Mesendoderm (in vitro differentiated cells): ENCODE results near the gene TMEM14A.
"Not testable (repeated sequence)": the region's sequence is repeated elsewhere in the genome, so short reads cannot be mapped to it uniquely, and the experiment has no call there.

Experiments
- DNase-seq: peaks from one replicate; pipeline ENCODE4 v3.0.0; 2013
- H2AK5ac ChIP-seq: 2 replicates; pipeline ENCODE4 v1.6.1; 2013; ENCODE audit warnings: low read length, inconsistent platforms
- H2BK120ac ChIP-seq: 2 replicates; pipeline ENCODE4 v1.6.1; 2013; ENCODE audit warnings: low read depth, mild to moderate bottlenecking, low read length, moderate library complexity, mixed read lengths
- H2BK15ac ChIP-seq: replicated peaks from 2 replicates; pipeline ENCODE4 v1.6.1; 2013; ENCODE audit warnings: low read depth, mild to moderate bottlenecking, moderate library complexity
- H2BK5ac ChIP-seq: 2 replicates; pipeline ENCODE4 v1.6.1; 2013; ENCODE audit warnings: low read length, inconsistent platforms
- H3K18ac ChIP-seq: 2 replicates; pipeline ENCODE4 v1.6.1; 2013; ENCODE audit warnings: mild to moderate bottlenecking, low read length, mixed read lengths
- H3K23ac ChIP-seq: one replicate; pipeline ENCODE4 v1.6.1; 2013; ENCODE audit warnings: low read length
- H3K27ac ChIP-seq: 2 replicates; pipeline ENCODE4 v1.5.1; 2013; ENCODE audit warnings: low read depth, mild to moderate bottlenecking, inconsistent platforms, low read length, moderate library complexity
- H3K27me3 ChIP-seq: 2 replicates; pipeline ENCODE4 v1.6.1; 2013; ENCODE audit warnings: low read length, control low read depth, mild to moderate bottlenecking, inconsistent platforms; ENCODE audit not compliant: insufficient read depth, poor library complexity
- H3K36me3 ChIP-seq: 2 replicates; pipeline ENCODE4 v1.6.1; 2013; ENCODE audit warnings: low read length, inconsistent platforms; ENCODE audit not compliant: control insufficient read depth, insufficient read depth
- H3K4ac ChIP-seq: one replicate; pipeline ENCODE4 v1.6.1; 2013; ENCODE audit warnings: low read depth, mild to moderate bottlenecking, low read length, moderate library complexity
- H3K4me1 ChIP-seq: 2 replicates; pipeline ENCODE4 v1.6.1; 2013; ENCODE audit warnings: low read depth, low read length, inconsistent platforms; ENCODE audit not compliant: control insufficient read depth
- H3K4me2 ChIP-seq: 2 replicates; pipeline ENCODE4 v1.6.1; 2013; ENCODE audit warnings: low read length
- H3K4me3 ChIP-seq: 2 replicates; pipeline ENCODE4 v1.5.1; 2013; ENCODE audit warnings: mild to moderate bottlenecking, low read length
- H3K56ac ChIP-seq: one replicate; pipeline ENCODE4 v1.6.1; 2013; ENCODE audit warnings: low read length
- H3K79me1 ChIP-seq: 2 replicates; pipeline ENCODE4 v1.6.1; 2013; ENCODE audit warnings: low read length, inconsistent platforms
- H3K79me2 ChIP-seq: 2 replicates; pipeline ENCODE4 v1.6.1; 2013; ENCODE audit warnings: mild to moderate bottlenecking, low read length; ENCODE audit not compliant: control insufficient read depth, insufficient read depth
- H3K9ac ChIP-seq: 2 replicates; pipeline ENCODE4 v1.6.1; 2013; ENCODE audit warnings: low read length, inconsistent platforms
- H4K5ac ChIP-seq: one replicate; pipeline ENCODE4 v1.6.1; 2013; ENCODE audit warnings: low read length
- H4K8ac ChIP-seq: one replicate; pipeline ENCODE4 v1.6.1; 2013; ENCODE audit warnings: low read depth, mild to moderate bottlenecking, control low read depth, low read length, moderate library complexity
- WGBS: extraction: QIAGEN DNeasy Blood & Tissue Kit; methylation state at CpG from one replicate; pipeline ENCODE4 v1.1.7; 2013; ENCODE audit warnings: low lambda C conversion rate, missing lambda C conversion rate; ENCODE audit not compliant: insufficient coverage; ENCODE audit errors: extremely low coverage; 5-methylcytosine and 5-hydroxymethylcytosine counted together

TMEM14A gene

GRCh38 chr6:52714761-52715160 lies 43.8 kb downstream of the TMEM14A start:
- DNase-seq, H3K56ac ChIP-seq, H3K9ac ChIP-seq, H2BK5ac ChIP-seq, H3K23ac ChIP-seq, H3K4me3 ChIP-seq, H3K4me2 ChIP-seq, H2BK120ac ChIP-seq, H2BK15ac ChIP-seq, H3K79me2 ChIP-seq, H3K36me3 ChIP-seq, H3K27me3 ChIP-seq, H4K5ac ChIP-seq, H3K27ac ChIP-seq, H3K4ac ChIP-seq, H4K8ac ChIP-seq, H3K4me1 ChIP-seq, H2AK5ac ChIP-seq, H3K18ac ChIP-seq, H3K79me1 ChIP-seq: not testable (repeated sequence)
- no CpG with 5 or more reads among the region's 9 CpGs for WGBS

DNA sequence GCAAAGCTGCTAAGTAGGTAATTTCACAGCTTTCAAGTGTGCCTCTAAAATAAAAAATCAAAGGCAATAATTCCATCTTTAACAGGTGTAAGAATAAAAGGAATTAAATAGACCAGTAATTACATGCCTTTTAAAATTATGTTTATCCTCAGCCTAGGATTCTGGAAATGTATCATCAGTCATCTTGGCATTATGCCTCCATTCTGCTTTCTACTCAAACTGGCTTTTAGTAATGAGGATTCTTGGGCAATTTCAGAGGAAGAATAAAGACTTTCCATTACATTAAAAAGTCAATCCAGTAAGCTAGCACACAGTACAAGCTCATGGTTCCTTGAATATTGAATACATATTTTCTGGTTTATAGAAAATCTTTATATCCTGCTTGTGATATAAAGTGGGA lies 47.6 kb downstream of the TMEM14A start:
- Histone ChIP-seq H4K8ac (no peak overlapping the region), H3K4me1 (no peaks in the 10 kb centered on the region), H3K23ac (no peak overlapping the region), H3K27ac (no peak overlapping the region), H4K5ac (no peak overlapping the region), H3K79me1 (no peaks in the 10 kb centered on the region), H3K79me2 (no peaks in the 10 kb centered on the region), H3K4ac (no peak overlapping the region), H2BK5ac (no peak overlapping the region), H2BK15ac (no peak overlapping the region), H3K56ac (no peak overlapping the region), H2BK120ac (no peak overlapping the region), H3K4me3 (no peak overlapping the region), H3K36me3 (no peaks in the 10 kb centered on the region), H3K9ac (no peak overlapping the region), H3K27me3 (no peaks in the 10 kb centered on the region), H2AK5ac (no peak overlapping the region), H3K4me2 (no peak overlapping the region), H3K18ac (no peak overlapping the region)
- DNase-seq: no peak

- Histone ChIP-seq H3K4me2 (no peak overlapping the region), H2BK120ac (no peak overlapping the region), H3K23ac (no peak overlapping the region), H3K27ac (no peak overlapping the region), H4K5ac (no peak overlapping the region), H3K27me3 (no peaks in the 10 kb centered on the region), H3K18ac (no peak overlapping the region), H3K79me1 (no peaks in the 10 kb centered on the region), H2BK5ac (no peak overlapping the region), H3K4me3 (no peak overlapping the region), H3K4me1 (peaks cover 5% of the 10 kb centered on the region), H3K56ac (no peak overlapping the region), H3K36me3 (no peaks in the 10 kb centered on the region), H2BK15ac (no peak overlapping the region), H3K79me2 (no peaks in the 10 kb centered on the region), H4K8ac (no peak overlapping the region), H3K4ac (no peak overlapping the region), H2AK5ac (no peak overlapping the region), H3K9ac (no peak overlapping the region)
- WGBS: no CpG with 5 or more reads among the region's 2 CpGs
- no peak for DNase-seq
These were observed 49.4 kb downstream of the TMEM14A start for GRCh38 chr6:52720321-52720720.

DNA sequence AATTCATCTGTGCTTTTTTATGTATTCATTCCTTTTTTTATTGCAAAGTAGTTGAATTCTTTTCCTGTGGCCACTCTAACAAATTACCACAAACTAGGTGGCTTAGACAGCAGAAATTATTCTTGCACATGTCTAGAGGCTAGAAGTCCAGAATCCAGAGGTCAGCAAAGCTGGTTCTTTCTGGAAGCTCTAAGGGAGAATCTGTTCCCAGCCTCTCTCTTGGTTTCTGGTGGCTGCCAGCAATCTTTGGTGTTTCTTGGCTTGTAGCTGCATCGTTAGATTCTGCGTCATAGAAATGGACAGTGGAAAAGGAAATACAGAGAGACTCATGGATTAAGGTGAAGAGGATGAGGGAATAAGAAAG lies 53.1 kb downstream of the TMEM14A start:
- Histone ChIP-seq H2BK120ac (no peak overlapping the region), H3K79me2 (no peaks in the 10 kb centered on the region), H3K9ac (no peak overlapping the region), H3K27me3 (no peaks in the 10 kb centered on the region), H3K18ac (no peak overlapping the region), H3K56ac (no peak overlapping the region), H3K4me2 (no peak overlapping the region), H3K27ac (no peak overlapping the region), H3K36me3 (no peaks in the 10 kb centered on the region), H4K8ac (no peak overlapping the region), H3K79me1 (no peaks in the 10 kb centered on the region), H4K5ac (no peak overlapping the region), H3K4me1 (peaks cover 5% of the 10 kb centered on the region), H3K23ac (no peak overlapping the region), H2AK5ac (no peak overlapping the region), H3K4me3 (no peak overlapping the region), H3K4ac (no peak overlapping the region), H2BK5ac (no peak overlapping the region), H2BK15ac (no peak overlapping the region)
- no CpG with 5 or more reads among the region's 2 CpGs for WGBS
- DNase-seq: no peak

DNA sequence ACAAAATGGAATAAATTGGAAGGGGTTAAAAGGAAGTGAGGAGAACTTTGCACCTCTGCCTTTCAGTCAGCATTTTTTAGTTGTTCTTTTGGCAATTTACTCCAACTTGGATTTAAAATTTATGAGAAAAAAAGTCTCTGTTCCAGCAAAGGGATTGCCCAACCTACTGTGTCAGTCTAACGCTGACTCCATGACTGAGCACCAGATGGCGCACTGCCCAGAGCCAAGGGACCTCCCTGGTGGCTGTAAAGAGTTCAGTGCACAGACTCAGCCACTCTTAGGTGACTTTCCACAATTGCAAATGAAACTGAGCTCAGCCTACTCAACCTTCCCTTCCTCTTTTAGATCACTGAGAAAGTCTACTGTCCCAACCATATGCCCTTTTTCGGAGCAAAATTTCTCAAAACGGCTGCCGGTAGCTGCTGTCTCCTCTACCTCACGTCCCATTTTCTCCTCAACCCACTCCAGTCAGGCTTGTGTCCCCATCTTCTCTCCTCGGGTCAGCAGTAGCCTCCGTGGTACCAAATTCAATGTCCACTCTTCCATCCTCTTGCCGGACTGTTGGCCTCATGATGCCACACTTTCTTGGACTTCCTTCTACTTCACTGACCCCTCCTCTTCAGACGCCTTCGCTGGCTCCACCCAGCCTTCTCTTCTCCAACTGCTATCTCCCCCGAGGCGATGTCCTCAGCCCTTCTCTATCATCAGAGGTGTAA lies 53.7 kb downstream of the TMEM14A start:
- H3K9ac ChIP-seq: no peak overlapping the region
- no peak overlapping the region for H2BK15ac ChIP-seq
- no peak overlapping the region for H3K18ac ChIP-seq
- H2BK5ac ChIP-seq: no peak overlapping the region
- no peak overlapping the region for H3K4me3 ChIP-seq
- peak; percentile 81 for DNase-seq
- no peak overlapping the region for H3K4me2 ChIP-seq
- no peak overlapping the region for H4K5ac ChIP-seq
- no peak overlapping the region for H3K4ac ChIP-seq
- H3K56ac ChIP-seq: peak overlapping the region; percentile 43
- WGBS: no CpG with 5 or more reads among the region's 13 CpGs
- H3K36me3 ChIP-seq: no peaks in the 10 kb centered on the region
- H2AK5ac ChIP-seq: no peak overlapping the region
- peaks cover 5% of the 10 kb centered on the region for H3K4me1 ChIP-seq
- no peak overlapping the region for H3K23ac ChIP-seq
- no peak overlapping the region for H3K27ac ChIP-seq
- no peaks in the 10 kb centered on the region for H3K79me1 ChIP-seq
- no peaks in the 10 kb centered on the region for H3K27me3 ChIP-seq
- no peaks in the 10 kb centered on the region for H3K79me2 ChIP-seq
- no peak overlapping the region for H4K8ac ChIP-seq
- H2BK120ac ChIP-seq: no peak overlapping the region

DNA sequence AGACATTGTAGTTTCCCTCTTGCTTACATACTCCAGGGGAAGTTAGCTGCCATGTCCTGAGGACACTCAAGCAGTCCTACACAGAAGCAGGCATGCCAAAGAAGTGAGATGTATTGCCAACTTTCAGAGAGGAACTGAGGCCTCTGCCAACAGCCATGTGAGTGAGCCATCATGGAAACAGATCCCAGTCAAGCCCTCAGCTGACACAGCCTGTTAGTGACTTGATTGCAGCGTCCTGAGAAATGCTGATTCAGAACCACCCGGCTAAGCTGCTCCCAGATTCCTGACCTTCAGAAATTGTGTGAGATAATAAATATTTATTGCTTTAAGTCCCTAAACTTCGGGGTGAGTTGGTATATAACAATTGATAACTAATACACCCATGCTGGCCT lies 54.2 kb downstream of the TMEM14A start:
- H3K4me3 ChIP-seq: no peak overlapping the region
- H3K56ac ChIP-seq: no peak overlapping the region
- H3K9ac ChIP-seq: no peak overlapping the region
- no peaks in the 10 kb centered on the region for H3K79me2 ChIP-seq
- H3K23ac ChIP-seq: no peak overlapping the region
- H3K27me3 ChIP-seq: no peaks in the 10 kb centered on the region
- no peak overlapping the region for H2BK120ac ChIP-seq
- H2BK15ac ChIP-seq: no peak overlapping the region
- WGBS: no CpG with 5 or more reads among the region's 3 CpGs
- no peak for DNase-seq
- H4K5ac ChIP-seq: no peak overlapping the region
- no peak overlapping the region for H4K8ac ChIP-seq
- H3K36me3 ChIP-seq: no peaks in the 10 kb centered on the region
- H3K4me2 ChIP-seq: no peak overlapping the region
- peaks cover 5% of the 10 kb centered on the region for H3K4me1 ChIP-seq
- H2BK5ac ChIP-seq: no peak overlapping the region
- H3K18ac ChIP-seq: no peak overlapping the region
- H3K79me1 ChIP-seq: no peaks in the 10 kb centered on the region
- H2AK5ac ChIP-seq: no peak overlapping the region
- no peak overlapping the region for H3K27ac ChIP-seq
- H3K4ac ChIP-seq: no peak overlapping the region
